ENCODE measurements around the gene MED13.

DNA sequence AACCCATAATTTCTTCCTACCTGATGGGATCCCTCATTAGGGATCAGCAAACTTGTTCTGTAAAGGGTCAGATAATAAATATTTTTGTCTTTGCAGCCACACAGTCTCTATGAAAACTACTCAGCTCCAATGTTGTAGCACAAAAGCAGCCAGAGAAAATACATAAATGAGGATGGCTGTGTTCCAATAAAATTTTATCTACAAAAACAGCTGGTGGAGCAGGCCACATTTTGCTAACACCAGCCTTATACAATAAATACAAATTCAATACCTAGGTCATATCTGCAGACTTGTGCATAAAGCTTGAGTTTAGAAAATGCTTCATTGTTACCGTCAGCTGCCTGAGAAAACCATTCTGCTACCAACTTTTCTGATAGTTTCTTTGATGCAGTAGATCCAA is 98.9 kb downstream of the MED13 start:
- TF ChIP-seq, protein P1, sequence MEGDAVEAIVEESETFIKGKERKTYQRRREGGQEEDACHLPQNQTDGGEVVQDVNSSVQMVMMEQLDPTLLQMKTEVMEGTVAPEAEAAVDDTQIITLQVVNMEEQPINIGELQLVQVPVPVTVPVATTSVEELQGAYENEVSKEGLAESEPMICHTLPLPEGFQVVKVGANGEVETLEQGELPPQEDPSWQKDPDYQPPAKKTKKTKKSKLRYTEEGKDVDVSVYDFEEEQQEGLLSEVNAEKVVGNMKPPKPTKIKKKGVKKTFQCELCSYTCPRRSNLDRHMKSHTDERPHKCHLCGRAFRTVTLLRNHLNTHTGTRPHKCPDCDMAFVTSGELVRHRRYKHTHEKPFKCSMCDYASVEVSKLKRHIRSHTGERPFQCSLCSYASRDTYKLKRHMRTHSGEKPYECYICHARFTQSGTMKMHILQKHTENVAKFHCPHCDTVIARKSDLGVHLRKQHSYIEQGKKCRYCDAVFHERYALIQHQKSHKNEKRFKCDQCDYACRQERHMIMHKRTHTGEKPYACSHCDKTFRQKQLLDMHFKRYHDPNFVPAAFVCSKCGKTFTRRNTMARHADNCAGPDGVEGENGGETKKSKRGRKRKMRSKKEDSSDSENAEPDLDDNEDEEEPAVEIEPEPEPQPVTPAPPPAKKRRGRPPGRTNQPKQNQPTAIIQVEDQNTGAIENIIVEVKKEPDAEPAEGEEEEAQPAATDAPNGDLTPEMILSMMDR (optimal IDR thresholded peaks at IDR 0.05 in 1 of 3, IDR thresholded peaks at IDR 0.05 in 1 of 3, conservative IDR thresholded peaks at IDR 0.05 in 1 of 3; ENCODE audit: extremely low read depth in 1 of 3, insufficient read depth in 2 of 3, low read length in 3 of 3), result no peak
- no peak for TF ChIP-seq EZH2 (IDR thresholded peaks at IDR 0.05; ENCODE audit: low read length)

Data from keratinocyte (primary cell).